Uterus (tissue), 2 donors: ENCODE results near the gene RNF17.

Experiments used
- POLR2A ChIP-seq, 2 donors: fragments of 450-650 bp; IDR thresholded peaks; one replicate each; pipeline ENCODE4 v1.6.1; 2016; ENCODE audit warnings: antibody characterized with exemption in 2 of 2, mild to moderate bottlenecking in 1 of 2, moderate library complexity in 1 of 2
- TF ChIP-seq, protein P1 (sequence below), 4 experiments: fragments of 200-600 bp in 2 of 4; fragments of 450-650 bp in 2 of 4; sonication (generic) in 2 of 4; IDR thresholded peaks; one replicate each; pipeline ENCODE4 v1.5.1; 2016 to 2019; ENCODE audit warnings: antibody characterized with exemption in 4 of 4, mild to moderate bottlenecking in 2 of 4, moderate library complexity in 1 of 4

GRCh38 chr13:24727731-24728601 lies 36.0 kb upstream of the RNF17 start:
- TF ChIP-seq, protein P1, sequence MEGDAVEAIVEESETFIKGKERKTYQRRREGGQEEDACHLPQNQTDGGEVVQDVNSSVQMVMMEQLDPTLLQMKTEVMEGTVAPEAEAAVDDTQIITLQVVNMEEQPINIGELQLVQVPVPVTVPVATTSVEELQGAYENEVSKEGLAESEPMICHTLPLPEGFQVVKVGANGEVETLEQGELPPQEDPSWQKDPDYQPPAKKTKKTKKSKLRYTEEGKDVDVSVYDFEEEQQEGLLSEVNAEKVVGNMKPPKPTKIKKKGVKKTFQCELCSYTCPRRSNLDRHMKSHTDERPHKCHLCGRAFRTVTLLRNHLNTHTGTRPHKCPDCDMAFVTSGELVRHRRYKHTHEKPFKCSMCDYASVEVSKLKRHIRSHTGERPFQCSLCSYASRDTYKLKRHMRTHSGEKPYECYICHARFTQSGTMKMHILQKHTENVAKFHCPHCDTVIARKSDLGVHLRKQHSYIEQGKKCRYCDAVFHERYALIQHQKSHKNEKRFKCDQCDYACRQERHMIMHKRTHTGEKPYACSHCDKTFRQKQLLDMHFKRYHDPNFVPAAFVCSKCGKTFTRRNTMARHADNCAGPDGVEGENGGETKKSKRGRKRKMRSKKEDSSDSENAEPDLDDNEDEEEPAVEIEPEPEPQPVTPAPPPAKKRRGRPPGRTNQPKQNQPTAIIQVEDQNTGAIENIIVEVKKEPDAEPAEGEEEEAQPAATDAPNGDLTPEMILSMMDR (IDR thresholded peaks at IDR 0.05): peak; percentile 15 to 30 (median 24)
- no peak for TF ChIP-seq POLR2A (IDR thresholded peaks at IDR 0.05)
